Psoas muscle (tissue), 8 donors: ENCODE data around the gene TPST1. TPM values are rescaled to one million over a fixed set of nuclear protein-coding genes. Genes with fewer than 3 reads are reported as not detected.
A peak's percentile ranks its signal among the peaks of the same experiment; 100 is the strongest.

ENCODE experiments used
- ATAC-seq, 4 donors: fragments of 200-7000 bp; cut with Tn5 transposase; one replicate each; pipeline ENCODE4 v1.9.1; 2020; ENCODE audit warnings: moderate library complexity in 3 of 4, mild to moderate bottlenecking in 2 of 4
- DNase-seq, 2 donors: peaks; one replicate each; pipeline ENCODE4 v3.0.0-alpha.2; 2020
- H3K27ac ChIP-seq: fragments of 200-600 bp; one replicate; pipeline ENCODE4 v1.8.0; 2022
- H3K27me3 ChIP-seq, 3 donors: fragments of 200-600 bp in 1 of 3; one replicate each; pipeline versions ENCODE4 v1.6.1 to v1.8.0; 2013 to 2022; ENCODE audit warnings: low read length in 2 of 3, mild to moderate bottlenecking in 2 of 3, moderate library complexity in 1 of 3; ENCODE audit not compliant: insufficient read depth in 3 of 3
- H3K36me3 ChIP-seq, 2 donors: fragments of 200-600 bp in 1 of 2; one replicate each; pipeline versions ENCODE4 v1.6.1 to v1.8.0; 2013 to 2022; ENCODE audit warnings: low read depth in 1 of 2, mild to moderate bottlenecking in 1 of 2, moderate library complexity in 1 of 2; ENCODE audit not compliant: insufficient read depth in 1 of 2
- H3K4me1 ChIP-seq: fragments of 200-600 bp; one replicate; pipeline ENCODE4 v1.8.0; 2022
- H3K4me3 ChIP-seq: fragments of 200-600 bp; one replicate; pipeline ENCODE4 v1.8.0; 2022; ENCODE audit warnings: mild to moderate bottlenecking
- H3K9me3 ChIP-seq: fragments of 200-600 bp; one replicate; pipeline ENCODE4 v1.8.0; 2022
- CTCF ChIP-seq: fragments of 200-600 bp; IDR thresholded peaks from one replicate; pipeline ENCODE4 v1.8.0; 2022; ENCODE audit warnings: antibody characterized with exemption
- WGBS, 3 donors: extraction: QIAGEN DNeasy Blood & Tissue Kit; methylation state at CpG; one replicate each; pipeline versions ENCODE4 v1.1.6 to v1.1.7; 2013; 5-methylcytosine and 5-hydroxymethylcytosine counted together
- intact Hi-C, 2 donors: fragments of 100-400 bp; cut with DNase I; formaldehyde crosslinking; loops; one replicate each; pipeline versions ENCODE4 v1.11.0 to v1.14.2; 2022
- polyA plus RNA-seq, 3 donors: library from polyadenylated mRNA; stranded (reverse); fragments of 200-250 nt; gene quantifications; one replicate each; pipeline ENCODE4 v1.2.3, GENCODE V29; 2013
- total RNA-seq, 4 donors: library from RNA; stranded (reverse); fragmentation: NEBNext Ultra II Directional in 2 of 4; extraction: Animal tissue kit (Norgen Biotek cat#: 25700) in 2 of 4; gene quantifications; one replicate each; pipeline versions ENCODE4 v1.2.1 to v1.2.4, GENCODE V29; 2021 to 2023
- donor health status: healthy with polysubstance abuse.
- donor health status: DM: no; HTN: no; CAD: no; lungs with moderate emphysema.
- donor health status: Bipolar disorder and iron deficiency.
- donor health status: healthy.
- donor health status: DM: yes; HTN: yes; CAD: no.
- donor health status: DM: no; HTN: no; CAD: no.
- donor health status: DM: no; HTN: no; CAD: no.
- donor health status: DM: yes; HTN: yes; CAD: no.

Gene TPST1
- total and polyA plus RNA-seq, 7 donors = 1.8 to 4.5 (median 2.8) TPM

- DNase-seq (no peak), ATAC-seq (peak in 2 of 4 donors; percentile 15 to 19)
- TF ChIP-seq CTCF = no peak
- intact Hi-C loops = no loop called here
- Histone ChIP-seq H3K27ac (peak overlapping the region; percentile 36), H3K4me3 (peak overlapping the region; percentile 83), H3K36me3 (no peaks in the 10 kb centered on the region), H3K4me1 (peaks cover 3% of the 10 kb centered on the region), H3K9me3 (no peaks in the 10 kb centered on the region), H3K27me3 (peaks cover 3 to 37% (median 5%) of the 10 kb centered on the region in 3 donors)
- WGBS, 3 donors = 3 to 4% (median 3%) methylated on average over 21 to 22 of the region's 22 CpGs
Measured at GRCh38 chr7:66205741-66206090, 582 bp downstream of the TPST1 start.

GRCh38 chr7:66206119-66206933 lies 1.2 kb downstream of the TPST1 start:
- no peak for TF ChIP-seq CTCF
- DNase-seq (no peak), ATAC-seq (no peak)
- H3K27ac ChIP-seq = no peak overlapping the region
- peaks cover 3% of the 10 kb centered on the region for H3K4me1 ChIP-seq
- peak overlapping the region; percentile 83 for H3K4me3 ChIP-seq
- peaks cover 3 to 37% (median 5%) of the 10 kb centered on the region in 3 donors for H3K27me3 ChIP-seq
- no peaks in the 10 kb centered on the region for H3K9me3 ChIP-seq
- H3K36me3 ChIP-seq = no peaks in the 10 kb centered on the region
- intact Hi-C loops = no loop called here
- WGBS, 3 donors = 43 to 52% (median 46%) methylated on average over 12 of the region's 12 CpGs

- intact Hi-C loops = no loop called here
- Histone ChIP-seq H3K4me1 (peaks cover 3% of the 10 kb centered on the region), H3K36me3 (no peaks in the 10 kb centered on the region), H3K27ac (no peak overlapping the region), H3K27me3 (peaks cover 3 to 37% (median 5%) of the 10 kb centered on the region in 3 donors), H3K4me3 (peak overlapping the region; percentile 83), H3K9me3 (no peaks in the 10 kb centered on the region)
- TF ChIP-seq CTCF = no peak
- no peak for DNase-seq
- WGBS, 3 donors = 25 to 43% (median 31%) methylated on average over 5 of the region's 5 CpGs
- no peak for ATAC-seq
Measured at GRCh38 chr7:66206934-66207240, 1.8 kb downstream of the TPST1 start.

GRCh38 chr7:66207540-66207939 lies 2.4 kb downstream of the TPST1 start:
- intact Hi-C loops = no loop called here
- TF ChIP-seq CTCF = no peak
- Histone ChIP-seq H3K36me3 (no peaks in the 10 kb centered on the region), H3K4me3 (peak overlapping the region; percentile 83), H3K27me3 (peaks cover 3 to 37% (median 5%) of the 10 kb centered on the region in 3 donors), H3K27ac (no peak overlapping the region), H3K4me1 (peaks cover 3% of the 10 kb centered on the region), H3K9me3 (no peaks in the 10 kb centered on the region)
- DNase-seq (no peak), ATAC-seq (no peak)
- WGBS, 3 donors = 44 to 60% (median 57%) methylated on average over 3 of the region's 3 CpGs

GRCh38 chr7:66211429-66211828 lies 6.3 kb downstream of the TPST1 start:
- ATAC-seq (no peak), DNase-seq (no peak)
- H3K9me3 ChIP-seq = no peaks in the 10 kb centered on the region
- peaks cover under 1 to 12% (median 3%) of the 10 kb centered on the region in 3 donors for H3K27me3 ChIP-seq
- H3K4me3 ChIP-seq = no peak overlapping the region
- no peaks in the 10 kb centered on the region for H3K4me1 ChIP-seq
- H3K36me3 ChIP-seq = no peaks in the 10 kb centered on the region
- no peak overlapping the region for H3K27ac ChIP-seq
- intact Hi-C loops = no loop called here
- 62 to 73% (median 71%) methylated on average over 5 of the region's 5 CpGs for WGBS, 3 donors
- TF ChIP-seq CTCF = no peak
